Measurements from ENCODE around the gene SLBP. TPM values are rescaled to one million over a fixed set of nuclear protein-coding genes. Genes with fewer than 3 reads are reported as not detected.

SLBP gene
- total and polyA plus RNA-seq, 2 of the 8 experiments (the other 6 are each of a cell fraction or from before 2014, with no cell fraction given), result 44.1 to 49.0 TPM

DNA sequence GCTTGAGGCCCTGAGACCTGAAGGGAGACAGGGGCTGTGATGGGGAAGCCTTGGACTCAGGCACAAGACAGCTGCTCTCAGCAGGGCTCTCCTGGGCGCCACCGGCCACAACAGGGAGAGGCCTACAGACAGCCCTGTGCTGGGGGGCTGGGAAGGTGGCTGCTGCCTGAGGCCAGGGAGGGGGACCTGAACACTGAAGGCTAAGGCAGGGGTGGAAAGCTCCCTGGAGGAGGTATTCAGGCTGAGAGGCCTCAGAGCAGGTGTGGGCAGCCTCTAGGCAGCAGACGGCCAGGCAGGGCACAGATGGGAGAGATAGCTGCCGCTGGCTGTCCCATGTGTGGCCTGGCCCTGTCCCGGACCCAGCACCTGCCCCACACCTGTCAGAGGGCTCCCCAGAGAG, 42.2 kb upstream of the SLBP start (continued):
- no peak for TF ChIP-seq RFX5 (IDR thresholded peaks at IDR 0.05; ENCODE audit: borderline replicate concordance, low read depth, low read length)
- TF ChIP-seq, protein P1, sequence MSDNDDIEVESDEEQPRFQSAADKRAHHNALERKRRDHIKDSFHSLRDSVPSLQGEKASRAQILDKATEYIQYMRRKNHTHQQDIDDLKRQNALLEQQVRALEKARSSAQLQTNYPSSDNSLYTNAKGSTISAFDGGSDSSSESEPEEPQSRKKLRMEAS (IDR thresholded peaks at IDR 0.05), result no peak

Measured in H1 (cell line).